ENCODE results near the gene CDC14B. TPM values are rescaled to one million over a fixed set of nuclear protein-coding genes. Genes with fewer than 3 reads are reported as not detected.
"Not testable (repeated sequence)": the region's sequence is repeated elsewhere in the genome, so short reads cannot be mapped to it uniquely, and the experiment has no call there.

The CDC14B gene
- total and polyA plus RNA-seq, 4 donors: 12.8 to 37.9 (median 25.4) TPM

- Histone ChIP-seq H3K4me1 (ENCODE audit: control insufficient read depth in 1 of 2, insufficient read depth in 2 of 2, low read length in 2 of 2) (no peaks in the 10 kb centered on the region), H3K27ac (ENCODE audit: low read depth in 1 of 2, low read length in 2 of 2) (no peak overlapping the region), H3K27me3 (ENCODE audit: control insufficient read depth in 1 of 2, insufficient read depth in 2 of 2, low read length in 1 of 2) (no peaks in the 10 kb centered on the region), H3K9me3 (ENCODE audit: control insufficient read depth, low read length) (no peaks in the 10 kb centered on the region), H3K4me3 (ENCODE audit: low read length in 2 of 2) (no peak overlapping the region), H3K36me3 (ENCODE audit: control insufficient read depth in 1 of 2, insufficient read depth in 2 of 2, low read length in 1 of 2) (no peaks in the 10 kb centered on the region)
- DNase-seq (no peak), ATAC-seq (ENCODE audit: low FRiP score) (no peak)
- intact Hi-C loops (cut with DNase I): no loop called here
- 82 to 90% methylated on average over 3 of the region's 3 CpGs for WGBS, 2 donors
These were observed 21.9 kb upstream of the CDC14B start for GRCh38 chr9:96641514-96641913.

- no peaks in the 10 kb centered on the region for H3K36me3 ChIP-seq (ENCODE audit: control insufficient read depth in 1 of 2, insufficient read depth in 2 of 2, low read length in 1 of 2)
- DNase-seq (no peak), ATAC-seq (ENCODE audit: low FRiP score) (no peak)
- no peaks in the 10 kb centered on the region for H3K4me1 ChIP-seq (ENCODE audit: control insufficient read depth in 1 of 2, insufficient read depth in 2 of 2, low read length in 2 of 2)
- 83% methylated on average over 19 of the region's 19 CpGs for WGBS, 2 donors
- H3K27me3 ChIP-seq (ENCODE audit: control insufficient read depth in 1 of 2, insufficient read depth in 2 of 2, low read length in 1 of 2): no peaks in the 10 kb centered on the region
- H3K27ac ChIP-seq (ENCODE audit: low read depth in 1 of 2, low read length in 2 of 2): no peak overlapping the region
- H3K9me3 ChIP-seq (ENCODE audit: control insufficient read depth, low read length): no peaks in the 10 kb centered on the region
- intact Hi-C loops (cut with DNase I): no loop called here
- H3K4me3 ChIP-seq (ENCODE audit: low read length in 2 of 2): no peak overlapping the region
These were observed 19.1 kb upstream of the CDC14B start for GRCh38 chr9:96638606-96639364.

- Histone ChIP-seq H3K36me3 (ENCODE audit: control insufficient read depth in 1 of 2, insufficient read depth in 2 of 2, low read length in 1 of 2) (no peaks in the 10 kb centered on the region), H3K4me3 (ENCODE audit: low read length in 2 of 2) (no peak overlapping the region), H3K4me1 (ENCODE audit: control insufficient read depth in 1 of 2, insufficient read depth in 2 of 2, low read length in 2 of 2) (no peaks in the 10 kb centered on the region), H3K27me3 (ENCODE audit: control insufficient read depth in 1 of 2, insufficient read depth in 2 of 2, low read length in 1 of 2) (no peaks in the 10 kb centered on the region), H3K27ac (ENCODE audit: low read depth in 1 of 2, low read length in 2 of 2) (no peak overlapping the region), H3K9me3 (ENCODE audit: control insufficient read depth, low read length) (no peaks in the 10 kb centered on the region)
- DNase-seq (no peak), ATAC-seq (ENCODE audit: low FRiP score) (no peak)
- WGBS, 2 donors: 80 to 83% methylated on average over 1 of the region's 1 CpG
- intact Hi-C loops (cut with DNase I): no loop called here
These were observed 16.7 kb upstream of the CDC14B start for GRCh38 chr9:96636368-96636767.

GRCh38 chr9:96633579-96633978, 13.9 kb upstream of the CDC14B start:
- H3K27ac ChIP-seq (ENCODE audit: low read depth in 1 of 2, low read length in 2 of 2); DNase-seq; H3K4me3 ChIP-seq (ENCODE audit: low read length in 2 of 2); H3K27me3 ChIP-seq (ENCODE audit: control insufficient read depth in 1 of 2, insufficient read depth in 2 of 2, low read length in 1 of 2); H3K4me1 ChIP-seq (ENCODE audit: control insufficient read depth in 1 of 2, insufficient read depth in 2 of 2, low read length in 2 of 2); H3K9me3 ChIP-seq (ENCODE audit: control insufficient read depth, low read length); H3K36me3 ChIP-seq (ENCODE audit: control insufficient read depth in 1 of 2, insufficient read depth in 2 of 2, low read length in 1 of 2); ATAC-seq (ENCODE audit: low FRiP score); intact Hi-C loops (cut with DNase I): not testable (repeated sequence)
- WGBS, 2 donors: 86 to 91% methylated on average over 8 of the region's 8 CpGs

GRCh38 chr9:96626912-96627311, 7.3 kb upstream of the CDC14B start:
- no peak overlapping the region for H3K4me3 ChIP-seq (ENCODE audit: low read length in 2 of 2)
- ATAC-seq (ENCODE audit: low FRiP score) (no peak), DNase-seq (no peak)
- intact Hi-C loops (cut with DNase I): no loop called here
- no peaks in the 10 kb centered on the region for H3K36me3 ChIP-seq (ENCODE audit: control insufficient read depth in 1 of 2, insufficient read depth in 2 of 2, low read length in 1 of 2)
- H3K27me3 ChIP-seq (ENCODE audit: control insufficient read depth in 1 of 2, insufficient read depth in 2 of 2, low read length in 1 of 2): no peaks in the 10 kb centered on the region
- no peaks in the 10 kb centered on the region for H3K4me1 ChIP-seq (ENCODE audit: control insufficient read depth in 1 of 2, insufficient read depth in 2 of 2, low read length in 2 of 2)
- H3K9me3 ChIP-seq (ENCODE audit: control insufficient read depth, low read length): peaks cover 1% of the 10 kb centered on the region
- no peak overlapping the region for H3K27ac ChIP-seq (ENCODE audit: low read depth in 1 of 2, low read length in 2 of 2)
- 86 to 93% methylated on average over 6 of the region's 6 CpGs for WGBS, 2 donors

- no peak for ATAC-seq (ENCODE audit: low FRiP score)
- H3K27me3 ChIP-seq (ENCODE audit: control insufficient read depth in 1 of 2, insufficient read depth in 2 of 2, low read length in 1 of 2): no peaks in the 10 kb centered on the region
- WGBS, 2 donors: 76% methylated on average over 4 of the region's 4 CpGs
These were observed 2.0 kb upstream of the CDC14B start for GRCh38 chr9:96621618-96622017.

GRCh38 chr9:96620832-96621269, 1.2 kb upstream of the CDC14B start:
- H3K4me1 ChIP-seq (ENCODE audit: control insufficient read depth in 1 of 2, insufficient read depth in 2 of 2, low read length in 2 of 2): no peaks in the 10 kb centered on the region
- no peak overlapping the region for H3K4me3 ChIP-seq (ENCODE audit: low read length in 2 of 2)
- no peaks in the 10 kb centered on the region for H3K36me3 ChIP-seq (ENCODE audit: control insufficient read depth in 1 of 2, insufficient read depth in 2 of 2, low read length in 1 of 2)
- H3K27me3 ChIP-seq (ENCODE audit: control insufficient read depth in 1 of 2, insufficient read depth in 2 of 2, low read length in 1 of 2): no peaks in the 10 kb centered on the region
- intact Hi-C loops (cut with DNase I): no loop called here
- DNase-seq: no peak
- 71 to 78% methylated on average over 7 of the region's 7 CpGs for WGBS, 2 donors
- no peak for ATAC-seq (ENCODE audit: low FRiP score)
- H3K27ac ChIP-seq (ENCODE audit: low read depth in 1 of 2, low read length in 2 of 2): no peak overlapping the region
- H3K9me3 ChIP-seq (ENCODE audit: control insufficient read depth, low read length): no peaks in the 10 kb centered on the region

More at GRCh38 chr9:96621618-96622017, 2.0 kb upstream of the CDC14B start:
- no peak overlapping the region for H3K27ac ChIP-seq (ENCODE audit: low read depth in 1 of 2, low read length in 2 of 2)
- no peaks in the 10 kb centered on the region for H3K4me1 ChIP-seq (ENCODE audit: control insufficient read depth in 1 of 2, insufficient read depth in 2 of 2, low read length in 2 of 2)
- no peaks in the 10 kb centered on the region for H3K36me3 ChIP-seq (ENCODE audit: control insufficient read depth in 1 of 2, insufficient read depth in 2 of 2, low read length in 1 of 2)
- intact Hi-C loops (cut with DNase I): no loop called here
- H3K9me3 ChIP-seq (ENCODE audit: control insufficient read depth, low read length): no peaks in the 10 kb centered on the region
- DNase-seq: no peak
- no peak overlapping the region for H3K4me3 ChIP-seq (ENCODE audit: low read length in 2 of 2)

GRCh38 chr9:96620181-96620514, 505 bp upstream of the CDC14B start:
- no peaks in the 10 kb centered on the region for H3K4me1 ChIP-seq (ENCODE audit: control insufficient read depth in 1 of 2, insufficient read depth in 2 of 2, low read length in 2 of 2)
- ATAC-seq (ENCODE audit: low FRiP score) (no peak), DNase-seq (no peak)
- no peaks in the 10 kb centered on the region for H3K36me3 ChIP-seq (ENCODE audit: control insufficient read depth in 1 of 2, insufficient read depth in 2 of 2, low read length in 1 of 2)
- no peaks in the 10 kb centered on the region for H3K27me3 ChIP-seq (ENCODE audit: control insufficient read depth in 1 of 2, insufficient read depth in 2 of 2, low read length in 1 of 2)
- intact Hi-C loops (cut with DNase I): no loop called here
- H3K9me3 ChIP-seq (ENCODE audit: control insufficient read depth, low read length): no peaks in the 10 kb centered on the region
- WGBS, 2 donors: 60 to 62% methylated on average over 11 of the region's 11 CpGs
- no peak overlapping the region for H3K27ac ChIP-seq (ENCODE audit: low read depth in 1 of 2, low read length in 2 of 2)
- H3K4me3 ChIP-seq (ENCODE audit: low read length in 2 of 2): peak overlapping the region in 1 of 2 donors; percentile 89

- H3K27me3 ChIP-seq (ENCODE audit: control insufficient read depth in 1 of 2, insufficient read depth in 2 of 2, low read length in 1 of 2): no peaks in the 10 kb centered on the region
- no peaks in the 10 kb centered on the region for H3K4me1 ChIP-seq (ENCODE audit: control insufficient read depth in 1 of 2, insufficient read depth in 2 of 2, low read length in 2 of 2)
- peak overlapping the region; percentile 72 to 89 for H3K4me3 ChIP-seq (ENCODE audit: low read length in 2 of 2)
- intact Hi-C loops (cut with DNase I): loop anchor here (2.0 to 10.0 kb wide), 3 partner anchors 134 to 168 kb away; partner anchors contain the start of gene HABP4 (in 2 of the 2)
- DNase-seq (peak in 1 of 2 donors; percentile 79), ATAC-seq (ENCODE audit: low FRiP score) (no peak)
- peak overlapping the region; percentile 38 to 97 for H3K27ac ChIP-seq (ENCODE audit: low read depth in 1 of 2, low read length in 2 of 2)
- no peaks in the 10 kb centered on the region for H3K36me3 ChIP-seq (ENCODE audit: control insufficient read depth in 1 of 2, insufficient read depth in 2 of 2, low read length in 1 of 2)
- no peaks in the 10 kb centered on the region for H3K9me3 ChIP-seq (ENCODE audit: control insufficient read depth, low read length)
- 1% methylated on average over 28 to 54 of the region's 54 CpGs for WGBS, 2 donors
These were observed 548 bp downstream of the CDC14B start for GRCh38 chr9:96619124-96619465.
